ENCODE measurements around the gene DEF6. TPM values are rescaled to one million over a fixed set of nuclear protein-coding genes. Genes with fewer than 3 reads are reported as not detected.
A peak's percentile ranks its signal among the peaks of the same experiment; 100 is the strongest.
"Not testable (repeated sequence)": the region's sequence is repeated elsewhere in the genome, so short reads cannot be mapped to it uniquely, and the experiment has no call there.

The DEF6 gene
- total RNA-seq, 1 donor from 2014 or later = 5.9 TPM

DNA sequence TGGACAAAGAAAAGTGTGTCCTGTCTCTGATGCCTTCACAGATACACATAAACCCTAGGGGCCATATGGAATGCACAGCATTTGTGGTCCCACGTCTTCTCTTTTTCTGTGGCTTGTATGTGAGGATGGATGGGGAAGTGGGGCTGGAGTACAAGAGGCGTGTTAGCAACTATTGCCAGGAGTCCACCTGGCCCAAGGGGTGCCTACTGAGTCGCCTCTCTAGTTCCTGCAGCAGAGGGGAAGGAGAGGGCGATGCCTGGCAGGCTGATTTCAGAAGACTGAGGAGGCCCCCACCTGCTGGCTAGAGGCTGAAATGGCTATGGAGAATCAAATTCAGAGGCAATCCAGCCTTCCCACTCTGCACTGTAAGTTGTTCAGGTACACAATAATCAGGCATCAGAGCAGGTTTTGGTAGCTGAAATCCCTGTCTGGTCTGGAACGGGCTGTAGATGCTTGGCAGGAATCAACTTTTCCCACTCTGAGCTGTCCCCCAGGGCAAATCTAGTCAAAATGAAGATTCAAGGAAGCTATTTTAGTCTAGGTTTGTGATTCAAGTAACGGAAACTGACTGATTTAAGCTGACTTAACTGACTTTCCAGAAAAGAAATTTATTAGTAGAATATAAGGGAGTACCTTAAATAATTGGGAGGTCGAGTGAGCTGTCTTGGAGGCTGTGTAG lies 29.9 kb downstream of the DEF6 start:
- H3K4me1 Mint-ChIP-seq (ENCODE audit: low read depth) = no peaks in the 10 kb centered on the region
- no peaks in the 10 kb centered on the region for H3K27me3 Mint-ChIP-seq
- H3K9me3 Mint-ChIP-seq (ENCODE audit: low read depth) = peaks cover 3% of the 10 kb centered on the region
- H3K4me3 Mint-ChIP-seq (ENCODE audit: low read depth) = no peak overlapping the region
- H3K27ac Mint-ChIP-seq = no peak overlapping the region
- TF ChIP-seq, protein P1, sequence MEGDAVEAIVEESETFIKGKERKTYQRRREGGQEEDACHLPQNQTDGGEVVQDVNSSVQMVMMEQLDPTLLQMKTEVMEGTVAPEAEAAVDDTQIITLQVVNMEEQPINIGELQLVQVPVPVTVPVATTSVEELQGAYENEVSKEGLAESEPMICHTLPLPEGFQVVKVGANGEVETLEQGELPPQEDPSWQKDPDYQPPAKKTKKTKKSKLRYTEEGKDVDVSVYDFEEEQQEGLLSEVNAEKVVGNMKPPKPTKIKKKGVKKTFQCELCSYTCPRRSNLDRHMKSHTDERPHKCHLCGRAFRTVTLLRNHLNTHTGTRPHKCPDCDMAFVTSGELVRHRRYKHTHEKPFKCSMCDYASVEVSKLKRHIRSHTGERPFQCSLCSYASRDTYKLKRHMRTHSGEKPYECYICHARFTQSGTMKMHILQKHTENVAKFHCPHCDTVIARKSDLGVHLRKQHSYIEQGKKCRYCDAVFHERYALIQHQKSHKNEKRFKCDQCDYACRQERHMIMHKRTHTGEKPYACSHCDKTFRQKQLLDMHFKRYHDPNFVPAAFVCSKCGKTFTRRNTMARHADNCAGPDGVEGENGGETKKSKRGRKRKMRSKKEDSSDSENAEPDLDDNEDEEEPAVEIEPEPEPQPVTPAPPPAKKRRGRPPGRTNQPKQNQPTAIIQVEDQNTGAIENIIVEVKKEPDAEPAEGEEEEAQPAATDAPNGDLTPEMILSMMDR (IDR thresholded peaks at IDR 0.05; ENCODE audit: unreplicated experiment) = peak; percentile 64
- DNase-seq (ENCODE audit: low spot score, unreplicated experiment) = peak; percentile 26
- H3K36me3 Mint-ChIP-seq (ENCODE audit: insufficient read depth) = no peaks in the 10 kb centered on the region

DNA sequence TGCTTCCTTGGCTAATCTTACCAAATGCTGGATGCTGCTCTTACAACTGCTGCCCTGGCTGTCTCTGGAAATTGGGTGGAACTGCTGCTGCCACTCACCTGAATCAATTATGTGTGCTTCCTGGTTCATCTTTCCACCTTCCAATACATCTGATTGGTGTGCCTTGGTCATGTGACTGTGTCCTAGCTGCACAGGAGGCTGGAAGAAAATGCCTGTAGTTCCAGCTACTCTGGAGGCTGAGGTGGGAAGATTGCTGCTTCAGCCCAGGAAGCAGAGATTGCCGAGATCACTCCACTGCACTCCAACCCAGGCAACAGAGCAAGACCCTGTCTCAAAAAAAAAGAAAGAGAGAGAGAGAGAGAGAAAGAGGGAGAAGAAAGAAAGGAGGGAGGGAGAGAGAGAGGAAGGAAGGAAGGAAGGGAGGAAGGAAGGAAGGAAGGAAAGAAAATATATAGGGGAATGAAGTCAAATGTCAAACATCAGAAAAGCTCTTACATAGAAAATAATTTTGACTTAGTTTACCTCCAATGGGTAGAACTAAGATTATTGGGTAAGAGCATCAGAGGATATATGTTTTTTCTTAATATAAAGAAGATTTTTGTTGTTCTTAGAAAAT lies 30.6 kb downstream of the DEF6 start:
- H3K36me3 Mint-ChIP-seq (ENCODE audit: insufficient read depth) = no peaks in the 10 kb centered on the region
- DNase-seq (ENCODE audit: low spot score, unreplicated experiment) = no peak
- peaks cover 3% of the 10 kb centered on the region for H3K27me3 Mint-ChIP-seq
- peaks cover 3% of the 10 kb centered on the region for H3K9me3 Mint-ChIP-seq (ENCODE audit: low read depth)
- no peak overlapping the region for H3K27ac Mint-ChIP-seq
- TF ChIP-seq, protein P1 (IDR thresholded peaks at IDR 0.05; ENCODE audit: unreplicated experiment) = no peak
- H3K4me3 Mint-ChIP-seq (ENCODE audit: low read depth) = no peak overlapping the region
- H3K4me1 Mint-ChIP-seq (ENCODE audit: low read depth) = no peaks in the 10 kb centered on the region

DNA sequence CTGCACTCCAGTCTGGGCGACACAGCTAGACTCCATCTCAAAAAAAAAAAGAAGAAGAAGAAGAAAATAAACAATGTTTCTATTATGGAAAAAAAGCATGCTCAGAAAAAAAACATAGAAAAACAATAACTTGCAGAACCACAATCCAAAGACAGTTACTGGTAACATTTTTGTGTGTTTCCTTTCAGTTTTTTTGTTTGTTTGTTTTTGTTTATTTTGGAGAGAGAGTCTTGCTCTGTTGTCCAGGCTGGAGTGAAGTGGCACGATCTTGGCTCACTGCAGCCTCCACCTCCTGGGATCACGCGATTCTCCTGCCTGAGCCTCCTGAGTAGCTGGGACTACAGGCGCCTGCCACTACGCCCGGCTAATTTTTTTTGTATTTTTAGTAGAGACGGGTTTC lies 31.3 kb downstream of the DEF6 start:
- not testable (repeated sequence) for H3K36me3 Mint-ChIP-seq (ENCODE audit: insufficient read depth); H3K9me3 Mint-ChIP-seq (ENCODE audit: low read depth); H3K4me1 Mint-ChIP-seq (ENCODE audit: low read depth); H3K27me3 Mint-ChIP-seq; H3K4me3 Mint-ChIP-seq (ENCODE audit: low read depth); H3K27ac Mint-ChIP-seq; DNase-seq (ENCODE audit: low spot score, unreplicated experiment)

DNA sequence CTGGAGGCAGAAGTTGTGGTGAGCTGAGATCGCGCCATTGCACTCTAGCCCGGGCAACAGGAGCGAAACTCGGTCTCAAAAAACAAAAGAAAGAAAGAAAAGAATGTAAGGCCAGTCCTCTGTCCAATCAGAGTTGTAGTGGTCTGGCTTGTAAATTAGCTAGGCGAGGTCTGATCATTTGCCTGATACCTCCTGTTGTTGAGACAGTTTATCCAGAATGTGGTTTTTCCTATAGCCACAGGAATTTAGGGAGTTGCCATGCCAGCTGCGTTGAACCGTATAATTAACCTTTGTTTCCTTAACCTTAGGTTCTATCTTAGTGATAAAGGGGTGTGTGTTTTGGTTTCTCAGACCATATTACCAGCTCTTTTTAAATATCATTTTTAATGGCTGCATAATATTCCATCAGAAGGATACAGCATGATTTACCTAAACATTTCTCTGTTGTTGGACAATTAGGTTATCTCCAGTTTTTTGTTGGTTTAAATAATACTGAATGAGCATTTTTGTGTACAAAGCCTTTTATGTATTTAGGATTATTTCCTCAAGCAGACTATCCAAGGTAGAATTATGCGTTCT lies 33.0 kb downstream of the DEF6 start:
- Mint-ChIP-seq H3K9me3 (ENCODE audit: low read depth) (peaks cover 3% of the 10 kb centered on the region), H3K27ac (no peak overlapping the region), H3K36me3 (ENCODE audit: insufficient read depth) (no peaks in the 10 kb centered on the region), H3K4me1 (ENCODE audit: low read depth) (peaks cover 2% of the 10 kb centered on the region), H3K27me3 (peaks cover 23% of the 10 kb centered on the region), H3K4me3 (ENCODE audit: low read depth) (no peak overlapping the region)
- TF ChIP-seq, protein P1 (IDR thresholded peaks at IDR 0.05; ENCODE audit: unreplicated experiment) = no peak
- no peak for DNase-seq (ENCODE audit: low spot score, unreplicated experiment)

DNA sequence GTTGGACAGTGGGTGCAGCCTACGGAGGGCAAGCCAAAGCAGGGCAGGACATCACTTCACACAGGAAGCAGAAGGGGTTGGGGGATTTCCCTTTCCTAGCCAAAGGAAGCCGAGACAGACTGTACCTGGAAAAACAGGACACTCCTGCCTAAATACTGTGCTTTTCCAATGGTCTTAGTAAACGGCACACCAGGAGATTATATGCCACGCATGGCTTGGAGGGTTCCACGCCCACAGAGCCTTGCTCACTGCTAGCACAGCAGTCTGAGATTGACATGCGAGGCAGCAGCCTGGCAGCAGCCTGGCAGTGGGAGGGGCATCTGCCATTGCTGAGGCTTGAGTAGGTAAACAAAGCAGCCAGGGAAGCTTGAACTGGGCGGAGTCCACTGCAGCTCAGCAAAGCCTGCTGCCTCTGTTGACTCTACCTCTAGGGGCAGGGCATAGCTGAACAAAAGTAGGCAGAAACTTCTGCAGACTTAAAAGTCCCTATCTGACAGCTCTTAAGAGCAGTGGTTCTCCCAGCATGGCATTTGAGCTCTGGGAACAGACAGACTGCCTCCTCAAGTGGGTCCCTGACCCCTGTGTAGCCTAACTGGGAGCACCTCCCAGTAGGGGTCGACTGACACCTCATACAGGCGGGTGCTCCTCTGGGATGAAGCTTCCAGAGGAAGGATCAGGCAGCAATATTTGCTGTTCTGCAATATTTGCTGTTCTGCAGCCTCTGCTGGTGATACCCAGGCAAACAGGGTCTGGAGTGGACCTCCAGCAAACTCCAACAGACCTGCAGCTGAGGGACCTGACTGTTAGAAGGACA lies 34.7 kb downstream of the DEF6 start:
- H3K9me3 Mint-ChIP-seq (ENCODE audit: low read depth); H3K4me1 Mint-ChIP-seq (ENCODE audit: low read depth); H3K36me3 Mint-ChIP-seq (ENCODE audit: insufficient read depth); H3K4me3 Mint-ChIP-seq (ENCODE audit: low read depth); H3K27ac Mint-ChIP-seq; DNase-seq (ENCODE audit: low spot score, unreplicated experiment): not testable (repeated sequence)
- H3K27me3 Mint-ChIP-seq = peaks cover 29% of the 10 kb centered on the region

DNA sequence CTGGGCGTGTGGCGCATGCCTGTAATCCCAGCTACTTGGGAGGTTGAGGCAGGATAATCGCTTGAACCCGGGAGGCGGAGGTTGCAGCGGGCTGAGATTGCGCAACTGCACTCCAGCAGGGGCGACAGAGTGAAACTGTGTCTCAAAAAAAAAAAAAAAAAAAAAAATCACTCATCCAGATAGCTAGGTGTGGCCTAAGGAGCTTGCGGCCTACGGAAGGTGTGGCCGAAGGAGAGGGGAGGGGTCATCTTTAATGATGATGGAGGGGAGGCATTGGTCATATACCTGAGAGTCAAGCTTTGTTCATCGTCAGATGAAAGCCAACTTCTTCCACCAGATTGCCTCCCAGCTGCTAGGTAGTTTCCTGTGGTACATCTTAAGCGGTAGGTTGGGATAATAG lies 43.9 kb downstream of the DEF6 start:
- DNase-seq (ENCODE audit: low spot score, unreplicated experiment) = no peak
- Mint-ChIP-seq H3K4me3 (ENCODE audit: low read depth) (no peak overlapping the region), H3K36me3 (ENCODE audit: insufficient read depth) (no peaks in the 10 kb centered on the region), H3K27me3 (peaks cover 14% of the 10 kb centered on the region), H3K4me1 (ENCODE audit: low read depth) (peaks cover 10% of the 10 kb centered on the region), H3K27ac (no peak overlapping the region), H3K9me3 (ENCODE audit: low read depth) (peaks cover 3% of the 10 kb centered on the region)
- TF ChIP-seq, protein P1 (IDR thresholded peaks at IDR 0.05; ENCODE audit: unreplicated experiment) = no peak

All from progenitor cell of endocrine pancreas (in vitro differentiated cells).